COLO668 (cell line): Measurements from ENCODE around the gene LSM5.
A peak's percentile ranks its signal among the peaks of the same experiment; 100 is the strongest.
"Not testable (repeated sequence)": the region's sequence is repeated elsewhere in the genome, so short reads cannot be mapped to it uniquely, and the experiment has no call there.

Source experiments
- DNase-seq: peaks from one replicate; lab custom pipeline; 2025; ENCODE audit not compliant: unreplicated experiment; lab: John Stamatoyannopoulos, UW

LSM5 gene

GRCh38 chr7:32506266-32507054, 16.3 kb upstream of the LSM5 start:
- no peak for DNase-seq

- no peak for DNase-seq
Observed at GRCh38 chr7:32502728-32503127, 12.5 kb upstream of the LSM5 start.

- no peak for DNase-seq
Observed at GRCh38 chr7:32501522-32501921, 11.3 kb upstream of the LSM5 start.

DNA sequence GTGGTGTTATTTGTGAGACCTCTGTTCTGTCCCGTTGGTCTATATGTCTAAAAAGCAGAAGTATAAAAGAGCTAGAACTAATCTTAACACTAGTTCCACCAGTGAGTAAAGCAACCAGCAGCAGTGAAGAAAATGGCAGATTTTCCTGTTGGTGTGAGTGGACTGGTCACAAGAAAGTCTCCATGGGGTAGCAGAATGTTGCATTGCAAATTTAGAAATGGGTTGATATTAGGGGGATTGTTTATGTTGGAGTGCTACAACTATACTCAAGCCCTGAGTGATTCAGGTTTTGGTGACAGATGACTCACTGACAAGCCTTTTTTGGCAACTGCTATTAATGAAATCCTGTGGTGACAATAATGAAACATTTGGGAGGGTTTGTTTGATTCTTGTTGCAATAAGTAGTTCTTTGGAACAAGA, 10.8 kb upstream of the LSM5 start:
- DNase-seq = no peak

GRCh38 chr7:32500216-32500615, 10.0 kb upstream of the LSM5 start:
- DNase-seq = not testable (repeated sequence)

- not testable (repeated sequence) for DNase-seq
Observed at GRCh38 chr7:32499755-32500154, 9.6 kb upstream of the LSM5 start.

DNA sequence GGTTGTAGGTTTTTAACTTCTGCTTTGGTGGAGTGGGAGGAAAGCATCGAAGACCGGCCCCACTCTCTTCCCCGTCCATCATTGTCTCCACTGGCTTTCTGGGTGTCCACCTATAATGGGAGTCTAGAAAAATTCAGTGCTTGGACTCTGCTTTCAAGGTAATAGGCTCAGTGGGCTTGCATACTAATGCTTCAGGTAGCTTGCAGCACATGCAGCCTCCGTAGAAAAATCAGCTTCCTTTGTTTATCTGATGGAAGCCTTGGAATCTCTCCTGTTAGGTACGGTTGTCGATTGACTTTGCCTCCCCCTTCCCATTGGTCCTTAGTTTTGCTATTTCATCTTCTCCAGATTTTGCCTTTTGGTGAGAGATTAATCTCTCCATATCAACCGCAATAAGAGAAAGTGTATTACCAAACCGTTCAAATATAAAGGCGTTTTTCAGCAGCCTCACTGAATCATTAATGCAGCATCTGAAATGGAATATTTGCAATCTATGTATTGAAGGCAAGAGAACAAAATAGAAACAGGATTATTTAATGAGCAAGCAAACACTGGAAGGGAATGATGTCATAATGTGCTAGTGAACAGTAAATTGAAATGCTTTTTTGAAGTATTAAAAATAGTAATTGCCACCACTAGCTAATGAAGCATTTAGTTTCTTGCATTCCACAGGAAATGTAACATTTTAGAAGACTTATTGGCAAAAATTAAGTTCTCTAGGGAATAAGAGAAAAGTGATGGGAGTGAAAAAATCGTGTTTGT, 6.1 kb upstream of the LSM5 start:
- DNase-seq = no peak

- peak; percentile 100 for DNase-seq
Observed at GRCh38 chr7:32495298-32496051, 5.3 kb upstream of the LSM5 start, which contains the start of gene AVL9. AVL9 (plus strand) TSS chr7:32495489; CDS start chr7:32495710, 221 bp downstream.

- DNase-seq = no peak
Observed at GRCh38 chr7:32494946-32495297, 4.7 kb upstream of the LSM5 start.

GRCh38 chr7:32489788-32490126, 423 bp downstream of the LSM5 start:
- DNase-seq = no peak

DNA sequence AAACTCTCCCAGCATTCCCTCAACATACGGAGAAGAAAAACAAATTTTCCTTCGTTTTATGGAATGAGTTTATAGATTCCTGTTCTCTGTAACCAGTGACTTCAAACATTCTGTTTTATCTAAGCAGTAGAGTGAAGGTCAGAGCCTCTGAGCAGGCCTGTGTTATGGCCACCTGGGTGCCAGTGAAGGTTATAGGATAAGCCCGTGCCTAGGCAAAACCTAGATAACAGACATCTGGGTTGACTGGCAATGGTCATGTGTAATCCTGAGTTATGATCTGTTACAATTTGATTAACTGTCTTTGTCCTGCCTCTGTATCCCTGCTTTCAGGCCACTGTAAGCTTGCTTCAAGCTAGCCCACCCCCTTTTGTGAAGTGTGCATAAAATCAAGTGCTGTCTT, 8.3 kb downstream of the LSM5 start:
- DNase-seq = no peak

DNA sequence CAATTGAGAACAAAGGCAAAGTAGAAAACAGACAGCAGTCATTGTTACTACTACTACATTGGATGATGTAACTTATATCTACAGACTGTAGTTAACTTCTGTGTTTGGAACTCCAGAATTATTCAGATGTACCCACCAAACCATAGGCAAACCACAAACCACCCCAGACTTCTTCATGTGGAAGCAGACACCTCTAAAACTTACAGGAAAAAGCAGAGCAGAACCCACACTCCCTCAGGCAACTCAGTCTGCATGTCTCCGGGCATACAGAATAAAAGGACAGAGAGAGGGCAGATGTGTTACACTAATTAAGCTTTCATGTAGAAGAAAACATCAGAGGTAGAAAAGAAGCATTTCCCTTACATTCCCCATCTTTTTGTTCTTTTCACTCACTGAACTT, 9.0 kb downstream of the LSM5 start:
- DNase-seq = no peak

DNA sequence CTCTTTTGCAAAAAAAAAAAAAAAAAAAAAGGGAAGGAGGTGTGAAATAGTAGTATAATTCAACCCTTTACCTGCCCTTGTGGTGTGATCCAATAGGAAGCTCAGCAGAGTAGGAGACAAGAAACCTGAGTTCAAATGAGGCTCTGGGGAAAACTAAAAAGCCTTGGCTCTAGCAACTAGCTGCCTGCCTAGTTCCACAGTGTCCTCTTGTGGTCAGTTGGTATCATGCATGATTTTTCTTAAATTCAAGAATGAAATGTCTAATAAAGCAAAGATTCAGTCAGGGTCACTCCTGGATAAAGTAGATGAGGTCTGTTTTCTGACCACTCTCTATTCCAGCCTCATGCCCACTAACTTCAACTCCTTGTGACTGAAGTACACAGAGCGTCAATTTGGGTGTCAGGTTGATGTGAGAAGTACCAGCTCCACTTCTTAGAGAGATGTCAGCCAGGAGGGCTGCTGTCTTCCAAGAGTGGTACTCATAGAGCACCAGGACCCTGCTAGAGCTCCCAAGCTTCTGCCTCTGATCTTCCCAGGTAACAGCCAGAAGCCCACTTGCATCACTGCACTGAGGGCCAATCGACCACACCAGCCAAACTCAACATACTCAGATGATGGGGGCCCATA, 10.5 kb downstream of the LSM5 start:
- peak; percentile 49 for DNase-seq

GRCh38 chr7:32477649-32477980, 12.6 kb downstream of the LSM5 start:
- DNase-seq = no peak

DNA sequence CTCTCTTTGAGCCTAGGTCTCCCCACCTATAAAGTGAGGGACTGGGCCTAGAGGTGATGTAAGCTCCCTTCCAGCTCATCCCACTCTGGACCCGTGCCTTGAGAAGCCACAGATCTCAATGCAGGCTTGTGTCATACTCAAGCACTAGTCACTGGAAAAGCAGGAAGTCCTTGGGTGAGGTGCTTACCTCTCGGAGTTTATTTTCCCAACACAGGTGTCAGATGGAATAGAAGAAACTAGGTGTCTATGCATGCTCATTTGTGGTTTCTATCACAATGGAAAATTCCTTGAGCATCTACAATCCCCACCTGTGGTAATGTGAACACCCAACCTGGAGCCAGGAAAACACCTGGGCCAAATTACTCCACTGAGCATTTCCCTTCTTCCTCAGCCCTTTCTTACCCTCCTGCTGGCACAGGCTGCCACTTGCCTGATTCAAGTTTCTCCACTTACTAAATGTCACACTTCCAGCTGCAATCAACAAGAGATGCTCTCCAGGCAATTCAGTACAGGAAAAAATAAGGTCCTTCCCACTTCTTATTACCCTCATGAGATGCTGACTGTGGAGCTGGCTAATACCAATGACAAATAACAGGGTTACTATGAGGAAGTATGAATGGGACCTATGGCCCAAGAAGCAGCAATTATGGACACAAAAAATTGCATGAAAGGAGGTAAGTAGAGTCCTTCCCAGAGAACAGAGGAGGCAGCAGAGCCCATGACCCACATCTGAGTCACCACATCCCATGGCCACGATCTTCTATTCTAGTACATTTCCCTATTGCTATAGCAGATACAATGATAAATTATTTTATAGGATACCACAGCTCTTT, 13.1 kb downstream of the LSM5 start:
- no peak for DNase-seq

- DNase-seq = no peak
Observed at GRCh38 chr7:32474008-32474407, 16.2 kb downstream of the LSM5 start.

- no peak for DNase-seq
Observed at GRCh38 chr7:32472015-32472414, 18.2 kb downstream of the LSM5 start.

DNA sequence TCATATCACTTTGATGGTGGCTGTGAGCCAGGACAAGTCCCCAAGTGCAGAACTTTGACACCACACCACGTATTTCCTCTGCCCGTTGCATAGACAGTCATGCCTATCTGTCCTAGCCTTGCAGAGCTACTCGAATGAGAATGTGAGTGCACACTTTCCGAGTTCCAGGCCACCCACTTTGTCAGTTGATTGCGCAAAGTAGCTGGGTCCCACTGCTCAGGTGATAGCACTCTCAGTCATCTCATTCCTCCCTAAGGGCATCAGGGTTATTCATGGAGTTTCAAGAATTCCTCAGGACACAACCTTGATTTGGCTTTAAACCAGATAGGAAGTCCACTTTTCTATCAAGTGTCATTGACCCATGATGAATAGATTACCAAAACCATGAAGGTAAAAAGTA, 19.3 kb downstream of the LSM5 start:
- DNase-seq = no peak

- not testable (repeated sequence) for DNase-seq
Observed at GRCh38 chr7:32470004-32470403, 20.2 kb downstream of the LSM5 start.

DNA sequence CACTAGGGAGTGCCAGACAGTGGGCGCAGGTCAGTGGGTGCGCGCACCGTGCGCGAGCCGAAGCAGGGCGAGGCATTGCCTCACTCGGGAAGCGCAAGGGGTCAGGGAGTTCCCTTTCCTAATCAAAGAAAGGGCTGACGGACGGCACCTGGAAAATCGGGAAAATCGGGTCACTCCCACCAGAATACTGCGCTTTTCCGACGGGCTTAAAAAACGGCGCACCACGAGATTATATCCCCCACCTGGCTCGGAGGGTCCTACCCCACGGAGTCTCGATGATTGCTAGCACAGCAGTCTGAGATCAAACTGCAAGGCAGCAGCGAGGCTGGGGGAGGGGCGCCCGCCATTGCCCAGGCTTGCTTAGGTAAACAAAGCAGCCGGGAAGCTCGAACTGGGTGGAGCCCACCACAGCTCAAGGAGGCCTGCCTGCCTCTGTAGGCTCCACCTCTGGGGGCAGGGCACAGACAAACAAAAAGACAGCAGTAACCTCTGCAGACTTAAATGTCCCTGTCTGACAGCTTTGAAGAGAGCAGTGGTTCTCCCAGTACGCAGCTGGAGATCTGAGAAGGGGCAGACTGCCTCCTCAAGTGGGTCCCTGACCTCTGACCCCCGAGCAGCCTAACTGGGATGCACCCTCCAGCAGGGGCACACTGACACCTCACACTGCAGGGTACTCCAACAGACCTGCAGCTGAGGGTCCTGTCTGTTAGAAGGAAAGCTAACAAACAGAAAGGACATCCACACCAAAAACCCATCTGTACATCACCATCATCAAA, 25.4 kb downstream of the LSM5 start:
- not testable (repeated sequence) for DNase-seq
